GM23248 (cell line): ENCODE data around the gene GPR4. TPM values are rescaled to one million over a fixed set of nuclear protein-coding genes. Genes with fewer than 3 reads are reported as not detected.

Source experiments
- DNase-seq: peaks from one replicate; pipeline ENCODE4 v3.0.0-alpha.2; 2015
- H2AFZ ChIP-seq: fragments of 200-600 bp; sonication (generic); 2 replicates; pipeline ENCODE4 v1.6.1; 2016; ENCODE audit warnings: antibody characterized with exemption
- H3F3A ChIP-seq: fragments of 200-600 bp; sonication (generic); 2 replicates; pipeline ENCODE4 v1.6.1; 2016; ENCODE audit warnings: mild to moderate bottlenecking, antibody characterized with exemption, mixed run types; ENCODE audit not compliant: insufficient read depth
- H3K27ac ChIP-seq: fragments of 200-600 bp; sonication (generic); 2 replicates; pipeline ENCODE4 v1.5.1; 2016; ENCODE audit warnings: mild to moderate bottlenecking
- H3K27me3 ChIP-seq: fragments of 200-600 bp; sonication (generic); replicated peaks from 2 replicates; pipeline ENCODE4 v1.6.1; 2016; ENCODE audit warnings: mild to moderate bottlenecking; ENCODE audit not compliant: insufficient read depth
- H3K36me3 ChIP-seq: fragments of 200-600 bp; sonication (generic); 2 replicates; pipeline ENCODE4 v1.6.1; 2016; ENCODE audit warnings: low read depth, mild to moderate bottlenecking
- H3K4me1 ChIP-seq: fragments of 200-600 bp; sonication (generic); 2 replicates; pipeline ENCODE4 v1.6.1; 2016; ENCODE audit warnings: mild to moderate bottlenecking; ENCODE audit not compliant: insufficient read depth
- H3K4me2 ChIP-seq: fragments of 200-600 bp; sonication (generic); one replicate; pipeline ENCODE4 v1.6.1; 2016; ENCODE audit warnings: mild to moderate bottlenecking; ENCODE audit not compliant: unreplicated experiment
- H3K4me3 ChIP-seq: fragments of 200-600 bp; sonication (generic); 2 replicates; pipeline ENCODE4 v1.5.1; 2016; ENCODE audit warnings: mild to moderate bottlenecking
- H3K79me2 ChIP-seq: fragments of 200-600 bp; sonication (generic); 2 replicates; pipeline ENCODE4 v1.6.1; 2016; ENCODE audit warnings: mild to moderate bottlenecking; ENCODE audit not compliant: insufficient read depth
- H3K9ac ChIP-seq: fragments of 200-600 bp; sonication (generic); 2 replicates; pipeline ENCODE4 v1.6.1; 2016; ENCODE audit warnings: mild to moderate bottlenecking
- H3K9me2 ChIP-seq: fragments of 200-600 bp; sonication (generic); 2 replicates; pipeline ENCODE4 v1.6.1; 2016; ENCODE audit warnings: mixed run types, mild to moderate bottlenecking, moderate library complexity; ENCODE audit not compliant: insufficient read depth
- H3K9me3 ChIP-seq: fragments of 200-600 bp; sonication (generic); one replicate; pipeline ENCODE4 v1.6.1; 2017; ENCODE audit warnings: low read depth
- H4K20me1 ChIP-seq: fragments of 200-600 bp; sonication (generic); 2 replicates; pipeline ENCODE4 v1.6.0; 2016; ENCODE audit not compliant: insufficient read depth
- EZH2 ChIP-seq: fragments of 200-600 bp; sonication (generic); IDR thresholded peaks from 2 replicates; pipeline ENCODE4 v1.6.1; 2018; ENCODE audit warnings: antibody characterized with exemption, mild to moderate bottlenecking; ENCODE audit not compliant: insufficient read depth, poor library complexity, severe bottlenecking
- EZH2phosphoT487 ChIP-seq: fragments of 200-600 bp; sonication (generic); IDR thresholded peaks from 2 replicates; pipeline ENCODE4 v1.6.1; 2018; ENCODE audit warnings: antibody characterized with exemption, moderate library complexity, mild to moderate bottlenecking, low read depth; ENCODE audit not compliant: insufficient read depth
- WGBS, 2 experiments: methylation state at CpG; one replicate each; pipeline ENCODE4 v1.1.6; 2015 to 2017; ENCODE audit warnings: low lambda C conversion rate in 2 of 2, low coverage in 1 of 2; ENCODE audit errors: missing lambda C conversion rate in 2 of 2; 5-methylcytosine and 5-hydroxymethylcytosine counted together
- in situ Hi-C: fragments of 300-500 bp; cut with MboI; formaldehyde crosslinking; loops from 2 replicates; pipeline ENCODE4 v1.15.0; 2020
- polyA plus RNA-seq: library from polyadenylated mRNA; unstranded; fragments of >200 nt; fragmentation: Nextera tagmentation; extraction: Ambion mirVana; gene quantifications from 2 replicates; pipeline ENCODE4 v1.2.1, GENCODE V29; 2016
- total RNA-seq: library from RNA; depleted of rRNA; stranded (reverse); fragments of >200 nt; shearing (Covaris generic); gene quantifications from 2 replicates; pipeline ENCODE4 v1.2.3, GENCODE V29; 2014

Gene GPR4
- total and polyA plus RNA-seq, 2 experiments from 2014 or later: 0.32 to 1.6 TPM

- TF ChIP-seq EZH2phosphoT487: 0 out of 2 replicates have a peak, but pooled peaks have one; percentile 47
- TF ChIP-seq EZH2: no peak
- H3K36me3 ChIP-seq: no peaks in the 10 kb centered on the region
- H3K4me2 ChIP-seq: no peak overlapping the region
- H3K9me3 ChIP-seq: no peaks in the 10 kb centered on the region
- no peaks in the 10 kb centered on the region for H4K20me1 ChIP-seq
- WGBS, 2 experiments: 36 to 38% methylated on average over 3 of the region's 3 CpGs
- peaks cover 34% of the 10 kb centered on the region for H3K79me2 ChIP-seq
- H3K9ac ChIP-seq: peak overlapping the region; percentile 19; the same call in 1 of the 2 replicates
- no peaks in the 10 kb centered on the region for H3K27me3 ChIP-seq
- H2AFZ ChIP-seq: no peak overlapping the region
- no peak overlapping the region for H3K4me3 ChIP-seq
- peaks cover 11% of the 10 kb centered on the region; the same call in 1 of the 2 replicates for H3F3A ChIP-seq
- peak; percentile 94 for DNase-seq
- in situ Hi-C loops: no loop called here
- H3K4me1 ChIP-seq: peaks cover 18% of the 10 kb centered on the region
- no peaks in the 10 kb centered on the region for H3K9me2 ChIP-seq
- H3K27ac ChIP-seq: peak overlapping the region; percentile 64
Observed at GRCh38 chr19:45568732-45569131, 33.3 kb downstream of the GPR4 start.

DNA sequence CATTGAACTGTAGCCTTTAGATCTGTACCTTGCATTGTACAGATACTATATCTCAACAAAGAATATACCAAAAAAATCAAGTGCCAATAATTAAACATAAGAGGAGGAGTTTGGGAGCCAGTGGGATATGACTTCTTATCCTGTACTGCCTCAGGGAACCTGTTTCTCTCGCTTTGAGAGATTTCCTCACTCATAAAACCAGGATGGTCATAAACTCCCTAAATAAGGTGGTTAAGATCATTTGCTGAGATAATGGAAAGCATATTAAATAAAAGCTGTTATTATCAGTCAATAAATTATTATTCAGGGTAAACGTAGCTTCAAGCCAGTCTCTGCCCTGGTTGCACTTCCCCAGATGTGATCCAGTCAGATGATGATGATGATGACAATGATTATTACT, 34.4 kb downstream of the GPR4 start:
- H3F3A ChIP-seq: peaks cover 11% of the 10 kb centered on the region; the same call in 1 of the 2 replicates
- in situ Hi-C loops: no loop called here
- no peak overlapping the region for H3K4me3 ChIP-seq
- H3K9me3 ChIP-seq: no peaks in the 10 kb centered on the region
- H3K4me2 ChIP-seq: no peak overlapping the region
- H3K9me2 ChIP-seq: no peaks in the 10 kb centered on the region
- no peak for DNase-seq
- H3K9ac ChIP-seq: no peak overlapping the region
- no peak overlapping the region for H3K27ac ChIP-seq
- H3K4me1 ChIP-seq: peaks cover 18% of the 10 kb centered on the region
- H3K79me2 ChIP-seq: peaks cover 23% of the 10 kb centered on the region
- TF ChIP-seq EZH2phosphoT487 (no peak), EZH2 (no peak)
- H4K20me1 ChIP-seq: no peaks in the 10 kb centered on the region
- no peaks in the 10 kb centered on the region for H3K36me3 ChIP-seq
- whole genome bisulfite sequencing, 2 experiments: 95 to 100% methylated on average over 2 of the region's 2 CpGs
- H3K27me3 ChIP-seq: no peaks in the 10 kb centered on the region
- H2AFZ ChIP-seq: no peak overlapping the region

- in situ Hi-C loops: no loop called here
- Histone ChIP-seq H3K9me2 (no peaks in the 10 kb centered on the region), H3K36me3 (no peaks in the 10 kb centered on the region), H3F3A (no peaks in the 10 kb centered on the region; the same call in 1 of the 2 replicates), H3K4me2 (no peak overlapping the region), H3K27ac (no peak overlapping the region), H3K79me2 (peaks cover 18% of the 10 kb centered on the region), H2AFZ (no peak overlapping the region), H3K4me3 (no peak overlapping the region), H3K4me1 (peaks cover 9% of the 10 kb centered on the region), H3K9me3 (no peaks in the 10 kb centered on the region), H4K20me1 (no peaks in the 10 kb centered on the region), H3K27me3 (no peaks in the 10 kb centered on the region), H3K9ac (no peak overlapping the region)
- no peak for DNase-seq
- 89 to 100% methylated on average over 2 to 5 of the region's 5 CpGs for WGBS, 2 experiments
- TF ChIP-seq EZH2phosphoT487 (no peak), EZH2 (no peak)
Observed at GRCh38 chr19:45564131-45564780, 37.8 kb downstream of the GPR4 start.

DNA sequence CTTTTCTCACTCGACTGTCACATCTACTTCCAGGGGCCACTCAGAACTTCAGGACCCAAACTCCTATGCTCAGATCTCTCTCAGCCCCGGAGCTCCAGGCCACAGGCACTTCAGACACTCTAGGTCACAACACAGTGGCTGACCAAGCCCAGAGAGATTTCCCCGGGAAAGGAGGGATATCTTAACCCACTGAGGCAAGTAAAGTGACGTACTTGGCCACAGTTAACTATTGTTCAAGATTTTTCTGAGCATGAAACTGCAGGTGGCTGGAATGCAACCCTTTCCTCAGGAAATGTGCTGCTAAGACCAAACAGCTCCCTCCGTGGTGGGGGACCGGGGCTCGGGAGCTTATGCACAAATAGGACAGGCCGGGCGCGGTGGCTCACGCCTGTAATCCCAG, 41.3 kb downstream of the GPR4 start:
- H3K4me1 ChIP-seq: no peaks in the 10 kb centered on the region
- no peak for TF ChIP-seq EZH2
- TF ChIP-seq EZH2phosphoT487: no peak
- H2AFZ ChIP-seq: no peak overlapping the region
- DNase-seq: no peak
- H3K9me3 ChIP-seq: no peaks in the 10 kb centered on the region
- whole genome bisulfite sequencing, 2 experiments: 79% methylated on average over 11 of the region's 11 CpGs
- in situ Hi-C loops: no loop called here
- H3F3A ChIP-seq: no peaks in the 10 kb centered on the region
- no peak overlapping the region for H3K4me2 ChIP-seq
- peaks cover 5% of the 10 kb centered on the region; the same call in 1 of the 2 replicates for H3K79me2 ChIP-seq
- H3K9ac ChIP-seq: no peak overlapping the region
- no peaks in the 10 kb centered on the region for H3K9me2 ChIP-seq
- no peaks in the 10 kb centered on the region for H4K20me1 ChIP-seq
- H3K4me3 ChIP-seq: no peak overlapping the region
- no peaks in the 10 kb centered on the region for H3K36me3 ChIP-seq
- no peak overlapping the region for H3K27ac ChIP-seq
- no peaks in the 10 kb centered on the region for H3K27me3 ChIP-seq
